SK-N-SH (cell line): ENCODE results near the gene SMARCD2. TPM values are rescaled to one million over a fixed set of nuclear protein-coding genes. Genes with fewer than 3 reads are reported as not detected.
"Not testable (repeated sequence)": the region's sequence is repeated elsewhere in the genome, so short reads cannot be mapped to it uniquely, and the experiment has no call there.

Experiments
- CTCF ChIA-PET: fragments of 300-600, 350-600 bp; formaldehyde crosslinking; extraction: SDS; loops from one replicate; lab custom pipeline; 2021; lab: Yijun Ruan, JAX
- POLR2A ChIA-PET: fragments of 350-600 bp; sonication (Branson Sonifier 250); formaldehyde crosslinking; extraction: SDS; loops from one replicate; lab custom pipeline; 2020; ENCODE audit warnings: antibody characterized with exemption, inconsistent platforms; lab: Yijun Ruan, JAX
- DNase-seq: peaks from one replicate; pipeline ENCODE4 v3.0.0; 2012
- H2AFZ ChIP-seq: fragments of 200-600 bp; sonication (generic); 2 replicates; pipeline ENCODE4 v1.8.1; 2016; ENCODE audit warnings: antibody characterized with exemption, mild to moderate bottlenecking, low read depth
- H3F3A ChIP-seq: fragments of 200-600 bp; sonication (generic); replicated peaks from 2 replicates; pipeline ENCODE3; 2016; ENCODE audit warnings: antibody characterized with exemption, mild to moderate bottlenecking; ENCODE audit not compliant: insufficient read depth
- H3K27ac ChIP-seq, 2 experiments: fragments of 200-500 bp in 1 of 2; fragments of 200-600 bp in 1 of 2; sonication (Bioruptor generic) in 1 of 2; sonication (generic), shearing (Covaris generic) in 1 of 2; 2 replicates each; pipeline versions ENCODE4 v1.5.1 to v1.6.1; 2014 to 2016; ENCODE audit warnings: low read depth in 2 of 2, inconsistent platforms in 1 of 2, low read length in 1 of 2, mild to moderate bottlenecking in 1 of 2, mixed read lengths in 1 of 2
- H3K27me3 ChIP-seq: fragments of 200-600 bp; sonication (generic), shearing (Covaris generic); 2 replicates; pipeline ENCODE4 v1.6.1; 2016; ENCODE audit warnings: mixed run types; ENCODE audit not compliant: insufficient read depth
- H3K36me3 ChIP-seq, 2 experiments: fragments of 200-500 bp in 1 of 2; fragments of 200-600 bp in 1 of 2; sonication (Bioruptor generic) in 1 of 2; sonication (generic) in 1 of 2; replicated peaks in 1 of 2; 2 replicates each; pipeline versions ENCODE3 to v1.5.1; 2014 to 2016; ENCODE audit warnings: low read length in 1 of 2, mild to moderate bottlenecking in 1 of 2; ENCODE audit not compliant: insufficient read depth in 2 of 2, control insufficient read depth in 1 of 2
- H3K4me1 ChIP-seq, 2 experiments: fragments of 200-500 bp in 1 of 2; fragments of 200-600 bp in 1 of 2; sonication (Bioruptor generic) in 1 of 2; sonication (generic), shearing (Covaris generic) in 1 of 2; 2 replicates each; pipeline versions ENCODE4 v1.5.1 to v1.6.1; 2014 to 2016; ENCODE audit warnings: low read depth in 1 of 2, low read length in 1 of 2, mixed run types in 1 of 2; ENCODE audit not compliant: insufficient read depth in 2 of 2, control insufficient read depth in 1 of 2
- H3K4me2 ChIP-seq: fragments of 200-600 bp; sonication (generic), shearing (Covaris generic); 2 replicates; pipeline ENCODE4 v1.6.1; 2017; ENCODE audit warnings: mixed run types
- H3K4me3 ChIP-seq, 2 experiments: fragments of 200-500 bp in 1 of 2; fragments of 200-600 bp in 1 of 2; sonication (Bioruptor generic) in 1 of 2; sonication (generic), shearing (Covaris generic) in 1 of 2; 2 replicates each; pipeline versions ENCODE4 v1.5.1 to v1.8.1; 2014 to 2016; ENCODE audit warnings: low read depth in 2 of 2, inconsistent platforms in 1 of 2, low read length in 1 of 2, mild to moderate bottlenecking in 1 of 2, mixed read lengths in 1 of 2, moderate library complexity in 1 of 2
- H3K79me2 ChIP-seq: fragments of 200-600 bp; sonication (generic); 2 replicates; pipeline ENCODE4 v1.8.1; 2017; ENCODE audit warnings: mild to moderate bottlenecking; ENCODE audit not compliant: insufficient read depth
- H3K9ac ChIP-seq: fragments of 200-600 bp; sonication (generic); 2 replicates; pipeline ENCODE4 v1.6.1; 2017; ENCODE audit warnings: mixed run types
- H3K9me2 ChIP-seq: fragments of 200-600 bp; sonication (generic); 2 replicates; pipeline ENCODE4 v1.6.1; 2017; ENCODE audit warnings: mixed run types
- H3K9me3 ChIP-seq: fragments of 200-600 bp; sonication (generic); 2 replicates; pipeline ENCODE4 v1.6.1; 2017; ENCODE audit warnings: mixed run types, mild to moderate bottlenecking, moderate library complexity
- H4K20me1 ChIP-seq: fragments of 200-600 bp; sonication (generic); 2 replicates; pipeline ENCODE4 v1.6.1; 2017; ENCODE audit warnings: mild to moderate bottlenecking, mixed run types; ENCODE audit not compliant: insufficient read depth
- EP300 ChIP-seq, 2 experiments: IDR thresholded peaks; 2 replicates each; pipeline versions ENCODE4 v1.4.0 to v1.6.1; 2012; ENCODE audit warnings: borderline replicate concordance in 1 of 2, low read depth in 1 of 2, low read length in 1 of 2
- GABPA ChIP-seq: IDR thresholded peaks from 2 replicates; pipeline ENCODE4 v1.4.0; 2012; ENCODE audit warnings: low read depth, mild to moderate bottlenecking
- JUND ChIP-seq: IDR thresholded peaks from 2 replicates; pipeline ENCODE4 v1.4.0; 2012
- MAX ChIP-seq: IDR thresholded peaks from 2 replicates; pipeline ENCODE4 v1.4.0; 2012; ENCODE audit warnings: low read depth
- MEF2A ChIP-seq: IDR thresholded peaks from 2 replicates; pipeline ENCODE4 v1.4.0; 2012; ENCODE audit warnings: low read depth, borderline replicate concordance
- MXI1 ChIP-seq: IDR thresholded peaks from 2 replicates; pipeline ENCODE4 v1.6.1; 2012; ENCODE audit warnings: mild to moderate bottlenecking, low read depth, low read length, improper control_type of control experiment
- NFIC ChIP-seq: IDR thresholded peaks from 2 replicates; pipeline ENCODE4 v1.4.0; 2012; ENCODE audit warnings: borderline replicate concordance
- NRF1 ChIP-seq: IDR thresholded peaks from 2 replicates; pipeline ENCODE4 v1.6.1; 2012; ENCODE audit warnings: low read depth, mild to moderate bottlenecking, low read length
- RAD21 ChIP-seq: IDR thresholded peaks from 2 replicates; pipeline ENCODE4 v1.6.1; 2012; ENCODE audit warnings: mild to moderate bottlenecking, low read length
- RXRA ChIP-seq: IDR thresholded peaks from 2 replicates; pipeline ENCODE4 v1.4.0; 2012; ENCODE audit warnings: low read depth, mild to moderate bottlenecking, borderline replicate concordance
- SMC3 ChIP-seq: IDR thresholded peaks from 2 replicates; pipeline ENCODE4 v1.6.1; 2012; ENCODE audit warnings: low read depth, low read length, improper control_type of control experiment
- YY1 ChIP-seq: IDR thresholded peaks from 2 replicates; pipeline ENCODE4 v1.4.0; 2012; ENCODE audit warnings: low read depth, mild to moderate bottlenecking
- WGBS: methylation state at CpG from one replicate; pipeline ENCODE4 v1.1.6; 2017; ENCODE audit warnings: low lambda C conversion rate; 5-methylcytosine and 5-hydroxymethylcytosine counted together
- polyA plus RNA-seq, 3 experiments: library from polyadenylated mRNA; depleted of rRNA; stranded (reverse); fragments of >200 nt; gene quantifications; 2 replicates each; pipeline ENCODE4 v1.2.3, GENCODE V29; 2012
- TF ChIP-seq, protein P1 (sequence below): IDR thresholded peaks from 2 replicates; pipeline ENCODE4 v1.6.1; 2012; ENCODE audit warnings: mild to moderate bottlenecking, low read depth, low read length, moderate library complexity
- TF ChIP-seq, protein P2 (sequence below): fragments of 150-350 bp; IDR thresholded peaks from 2 replicates; pipeline ENCODE4 v1.6.1; 2017; ENCODE audit warnings: antibody characterized with exemption, low read length, low read depth, borderline replicate concordance
- TF ChIP-seq, protein P3 (sequence below): fragments of 200-600 bp; sonication (generic); IDR thresholded peaks from 2 replicates; pipeline ENCODE4 v1.6.1; 2017; ENCODE audit warnings: antibody characterized with exemption, mild to moderate bottlenecking, moderate library complexity

SMARCD2 gene
- polyA plus RNA-seq, 1 of the 3 experiments (the other 2 are of a cell fraction) = 89.1 TPM

- TF ChIP-seq, protein P1, sequence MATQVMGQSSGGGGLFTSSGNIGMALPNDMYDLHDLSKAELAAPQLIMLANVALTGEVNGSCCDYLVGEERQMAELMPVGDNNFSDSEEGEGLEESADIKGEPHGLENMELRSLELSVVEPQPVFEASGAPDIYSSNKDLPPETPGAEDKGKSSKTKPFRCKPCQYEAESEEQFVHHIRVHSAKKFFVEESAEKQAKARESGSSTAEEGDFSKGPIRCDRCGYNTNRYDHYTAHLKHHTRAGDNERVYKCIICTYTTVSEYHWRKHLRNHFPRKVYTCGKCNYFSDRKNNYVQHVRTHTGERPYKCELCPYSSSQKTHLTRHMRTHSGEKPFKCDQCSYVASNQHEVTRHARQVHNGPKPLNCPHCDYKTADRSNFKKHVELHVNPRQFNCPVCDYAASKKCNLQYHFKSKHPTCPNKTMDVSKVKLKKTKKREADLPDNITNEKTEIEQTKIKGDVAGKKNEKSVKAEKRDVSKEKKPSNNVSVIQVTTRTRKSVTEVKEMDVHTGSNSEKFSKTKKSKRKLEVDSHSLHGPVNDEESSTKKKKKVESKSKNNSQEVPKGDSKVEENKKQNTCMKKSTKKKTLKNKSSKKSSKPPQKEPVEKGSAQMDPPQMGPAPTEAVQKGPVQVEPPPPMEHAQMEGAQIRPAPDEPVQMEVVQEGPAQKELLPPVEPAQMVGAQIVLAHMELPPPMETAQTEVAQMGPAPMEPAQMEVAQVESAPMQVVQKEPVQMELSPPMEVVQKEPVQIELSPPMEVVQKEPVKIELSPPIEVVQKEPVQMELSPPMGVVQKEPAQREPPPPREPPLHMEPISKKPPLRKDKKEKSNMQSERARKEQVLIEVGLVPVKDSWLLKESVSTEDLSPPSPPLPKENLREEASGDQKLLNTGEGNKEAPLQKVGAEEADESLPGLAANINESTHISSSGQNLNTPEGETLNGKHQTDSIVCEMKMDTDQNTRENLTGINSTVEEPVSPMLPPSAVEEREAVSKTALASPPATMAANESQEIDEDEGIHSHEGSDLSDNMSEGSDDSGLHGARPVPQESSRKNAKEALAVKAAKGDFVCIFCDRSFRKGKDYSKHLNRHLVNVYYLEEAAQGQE = peak; percentile 79; the same call in 1 of the 2 replicates
- TF ChIP-seq MXI1 (peak; percentile 65), MAX (peak; percentile 88), JUND (peak; percentile 100), MEF2A (peak; percentile 68; the same call in 1 of the 2 replicates), YY1 (peak; percentile 89), GABPA (peak; percentile 84), RXRA (no peak; the same call in 1 of the 2 replicates), EP300 (IDR thresholded peaks at IDR 0.05; ENCODE audit: borderline replicate concordance in 1 of 2, low read depth in 1 of 2, low read length in 1 of 2) (peak; percentile 60 to 76; a peak in 3 of 4 replicates), NFIC (peak; percentile 64; the same call in 1 of the 2 replicates), NRF1 (peak; percentile 60)
- TF ChIP-seq, protein P2, sequence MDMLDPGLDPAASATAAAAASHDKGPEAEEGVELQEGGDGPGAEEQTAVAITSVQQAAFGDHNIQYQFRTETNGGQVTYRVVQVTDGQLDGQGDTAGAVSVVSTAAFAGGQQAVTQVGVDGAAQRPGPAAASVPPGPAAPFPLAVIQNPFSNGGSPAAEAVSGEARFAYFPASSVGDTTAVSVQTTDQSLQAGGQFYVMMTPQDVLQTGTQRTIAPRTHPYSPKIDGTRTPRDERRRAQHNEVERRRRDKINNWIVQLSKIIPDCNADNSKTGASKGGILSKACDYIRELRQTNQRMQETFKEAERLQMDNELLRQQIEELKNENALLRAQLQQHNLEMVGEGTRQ = no peak
- TF ChIP-seq, all 33 proteins: peak for 25
Observed at GRCh38 chr17:63842540-63843386, at the start of gene SMARCD2 (continued).

DNA sequence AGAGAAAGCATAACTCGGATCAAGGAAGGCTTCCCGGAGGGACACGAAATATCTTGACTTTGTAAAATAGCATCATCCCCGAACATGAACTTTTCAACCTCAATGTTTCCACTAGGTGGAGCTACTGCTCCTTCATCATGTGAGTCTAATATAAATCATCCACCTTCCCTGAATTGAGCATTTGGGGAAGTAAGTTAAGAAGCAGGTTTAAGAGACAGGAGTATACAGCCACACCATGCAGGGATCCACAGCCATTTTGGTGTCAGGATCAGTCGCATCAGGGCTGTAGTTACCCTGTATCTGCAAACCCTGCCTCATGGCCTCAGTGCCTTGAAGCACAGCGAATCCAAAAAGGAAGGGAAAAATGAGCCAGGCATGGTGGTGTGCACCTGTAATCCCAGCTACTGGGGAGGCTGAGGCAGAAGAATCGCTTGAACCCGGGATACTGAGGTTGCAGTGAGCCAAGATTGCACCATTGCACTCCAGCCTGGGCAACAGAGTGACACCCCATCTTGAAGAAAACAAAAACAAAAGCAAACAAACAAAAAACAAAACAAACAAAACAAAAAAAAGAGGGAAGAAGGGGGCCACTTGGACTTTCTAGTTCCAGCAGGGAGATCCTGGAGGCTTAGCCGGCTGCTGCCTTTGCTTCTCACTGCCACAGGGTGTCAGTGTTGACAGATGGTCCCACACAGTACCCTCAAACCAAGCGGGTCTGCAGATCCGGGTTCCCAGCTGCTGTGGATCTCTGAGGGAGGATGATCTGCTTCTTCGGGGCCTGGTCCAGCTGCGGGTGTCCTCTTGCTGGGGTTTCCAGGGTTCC is 46.8 kb upstream of the SMARCD2 start:
- peaks cover 11% of the 10 kb centered on the region for H3K27me3 ChIP-seq
- peak; percentile 48 for DNase-seq
- H2AFZ ChIP-seq, H3K79me2 ChIP-seq, H3K4me1 ChIP-seq, H3F3A ChIP-seq, H3K36me3 ChIP-seq, H3K27ac ChIP-seq, H3K4me2 ChIP-seq, H3K4me3 ChIP-seq, H3K9ac ChIP-seq, H4K20me1 ChIP-seq, H3K9me2 ChIP-seq, H3K9me3 ChIP-seq, POLR2A ChIA-PET: not testable (repeated sequence)
- TF ChIP-seq, protein P3, sequence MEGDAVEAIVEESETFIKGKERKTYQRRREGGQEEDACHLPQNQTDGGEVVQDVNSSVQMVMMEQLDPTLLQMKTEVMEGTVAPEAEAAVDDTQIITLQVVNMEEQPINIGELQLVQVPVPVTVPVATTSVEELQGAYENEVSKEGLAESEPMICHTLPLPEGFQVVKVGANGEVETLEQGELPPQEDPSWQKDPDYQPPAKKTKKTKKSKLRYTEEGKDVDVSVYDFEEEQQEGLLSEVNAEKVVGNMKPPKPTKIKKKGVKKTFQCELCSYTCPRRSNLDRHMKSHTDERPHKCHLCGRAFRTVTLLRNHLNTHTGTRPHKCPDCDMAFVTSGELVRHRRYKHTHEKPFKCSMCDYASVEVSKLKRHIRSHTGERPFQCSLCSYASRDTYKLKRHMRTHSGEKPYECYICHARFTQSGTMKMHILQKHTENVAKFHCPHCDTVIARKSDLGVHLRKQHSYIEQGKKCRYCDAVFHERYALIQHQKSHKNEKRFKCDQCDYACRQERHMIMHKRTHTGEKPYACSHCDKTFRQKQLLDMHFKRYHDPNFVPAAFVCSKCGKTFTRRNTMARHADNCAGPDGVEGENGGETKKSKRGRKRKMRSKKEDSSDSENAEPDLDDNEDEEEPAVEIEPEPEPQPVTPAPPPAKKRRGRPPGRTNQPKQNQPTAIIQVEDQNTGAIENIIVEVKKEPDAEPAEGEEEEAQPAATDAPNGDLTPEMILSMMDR = peak; percentile 50
- TF ChIP-seq RAD21 = peak; percentile 39
- TF ChIP-seq SMC3 = peak; percentile 7; the same call in 1 of the 2 replicates
- WGBS = 14% methylated on average over 9 of the region's 13 CpGs
- CTCF ChIA-PET = interaction anchor here (0.6 to 2.1 kb wide), 26 partner anchors 10 to 531 kb away, joined by 3 to 10 read pairs (median 4); partner anchors contain the start of gene CSHL1

- H3K9me3 ChIP-seq, CTCF ChIA-PET, H3K4me2 ChIP-seq, H3K9ac ChIP-seq, H3K4me3 ChIP-seq, DNase-seq, H3K9me2 ChIP-seq, H3F3A ChIP-seq, H4K20me1 ChIP-seq, H3K79me2 ChIP-seq, H3K27ac ChIP-seq, H3K4me1 ChIP-seq, H3K36me3 ChIP-seq, POLR2A ChIA-PET, H3K27me3 ChIP-seq, H2AFZ ChIP-seq: not testable (repeated sequence)
- 81% methylated on average over 11 of the region's 11 CpGs for WGBS
Observed at GRCh38 chr17:63885119-63885518, 42.6 kb upstream of the SMARCD2 start.
